ENCODE results near the gene PTK7.
A peak's percentile ranks its signal among the peaks of the same experiment; 100 is the strongest.

The PTK7 gene

DNA sequence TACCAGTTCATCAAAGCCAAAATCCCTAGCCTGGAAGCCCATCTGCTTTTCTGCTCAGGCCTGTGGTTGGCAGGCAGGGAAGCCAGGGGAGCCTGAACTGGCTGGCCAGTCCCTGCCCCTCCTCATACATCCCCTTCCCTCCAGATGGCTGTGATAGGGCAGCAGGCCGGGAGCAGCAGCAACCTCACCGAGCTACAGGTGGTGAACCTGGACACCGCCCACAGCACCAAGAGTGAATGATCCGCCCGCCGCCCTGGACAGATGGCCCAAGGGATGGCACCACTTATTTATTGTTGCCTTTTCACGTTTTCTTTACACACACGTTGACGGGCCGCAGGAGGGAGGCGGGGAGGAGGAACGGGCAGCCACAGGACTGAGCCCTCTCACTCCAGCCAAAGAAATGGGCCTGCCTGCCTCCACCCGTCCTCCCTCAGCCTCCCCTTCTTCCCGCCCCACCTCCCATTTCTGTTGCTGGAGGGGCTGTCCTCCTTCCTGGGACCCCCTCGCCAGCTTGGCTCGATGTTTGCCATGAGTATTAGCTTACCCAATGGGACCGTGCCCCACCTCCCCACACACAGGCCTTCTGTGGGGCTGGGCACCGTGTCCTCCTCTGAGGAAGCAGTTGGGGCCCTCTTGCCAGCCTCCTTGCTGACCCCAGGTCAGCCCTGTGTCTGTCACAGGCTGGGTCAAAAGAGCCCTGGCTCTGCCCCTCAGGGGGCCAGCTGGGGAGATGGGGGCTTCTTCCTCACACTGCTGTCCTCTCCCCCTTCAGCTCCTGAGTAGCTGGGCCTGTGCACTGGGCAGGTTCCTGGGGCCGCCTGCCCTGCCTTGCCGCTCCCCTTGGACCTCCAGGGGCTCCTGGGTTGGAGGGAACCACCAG, 103.1 kb downstream of the PTK7 start:
- DNase-seq (ENCODE audit: low read depth in 3 of 3), result no peak

DNA sequence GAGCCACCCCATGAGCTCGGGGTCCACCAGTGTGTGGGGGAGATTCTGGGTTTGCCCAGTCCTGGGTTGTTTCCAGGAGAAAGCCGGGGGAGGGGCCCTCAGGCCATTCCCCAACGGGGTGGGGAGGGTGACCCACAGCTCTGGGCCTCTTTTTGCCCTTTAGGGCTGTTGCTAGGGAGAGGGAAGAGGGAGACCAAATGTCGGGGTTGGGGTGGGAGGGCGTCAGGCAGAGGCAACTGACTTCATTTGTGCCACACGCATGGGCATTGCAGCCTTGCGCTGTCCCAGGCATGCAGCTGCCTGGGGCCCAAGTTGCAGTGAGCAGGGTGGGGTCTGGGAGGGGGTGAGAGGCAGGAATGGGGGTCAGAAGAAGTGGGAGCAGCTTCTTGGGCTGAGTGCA, 103.9 kb downstream of the PTK7 start:
- DNase-seq (ENCODE audit: low read depth in 3 of 3), result no peak

DNA sequence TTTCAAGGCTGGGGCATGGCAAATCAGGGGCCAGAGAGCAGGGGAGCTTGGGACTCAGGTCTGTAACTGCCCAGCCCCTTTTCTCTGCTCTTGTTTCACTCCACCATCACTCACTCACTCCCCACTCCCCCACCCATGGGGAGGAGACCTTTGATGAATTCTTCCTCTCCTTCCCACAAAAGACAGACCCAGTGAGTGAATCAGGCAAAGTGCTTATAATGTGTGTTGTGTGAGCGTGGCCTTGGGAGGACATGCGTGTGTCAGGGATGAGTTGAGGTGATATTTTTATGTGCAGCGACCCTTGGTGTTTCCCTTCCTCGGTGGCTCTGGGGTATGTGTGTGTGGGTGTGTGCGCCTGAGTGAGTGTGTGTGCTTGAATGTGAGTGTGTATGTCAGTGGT, 104.9 kb downstream of the PTK7 start:
- no peak for DNase-seq (ENCODE audit: low read depth in 3 of 3)

DNA sequence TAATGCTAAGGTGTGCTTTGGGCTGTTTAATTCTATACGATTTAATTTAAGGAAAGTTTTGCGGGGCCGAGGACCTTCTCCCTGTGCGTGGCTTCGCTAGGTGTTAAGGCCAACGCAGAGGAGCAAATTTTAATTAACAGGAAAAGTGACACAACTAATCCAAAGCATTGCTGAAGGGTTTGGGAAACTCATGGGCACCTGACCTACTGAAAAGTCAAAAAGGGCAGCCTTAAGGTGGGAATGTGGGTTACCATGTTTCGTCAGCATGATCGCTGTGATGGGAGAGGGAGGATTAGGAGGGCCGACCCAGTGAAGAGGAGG, 105.5 kb downstream of the PTK7 start:
- no peak for DNase-seq (ENCODE audit: low read depth in 3 of 3)

DNA sequence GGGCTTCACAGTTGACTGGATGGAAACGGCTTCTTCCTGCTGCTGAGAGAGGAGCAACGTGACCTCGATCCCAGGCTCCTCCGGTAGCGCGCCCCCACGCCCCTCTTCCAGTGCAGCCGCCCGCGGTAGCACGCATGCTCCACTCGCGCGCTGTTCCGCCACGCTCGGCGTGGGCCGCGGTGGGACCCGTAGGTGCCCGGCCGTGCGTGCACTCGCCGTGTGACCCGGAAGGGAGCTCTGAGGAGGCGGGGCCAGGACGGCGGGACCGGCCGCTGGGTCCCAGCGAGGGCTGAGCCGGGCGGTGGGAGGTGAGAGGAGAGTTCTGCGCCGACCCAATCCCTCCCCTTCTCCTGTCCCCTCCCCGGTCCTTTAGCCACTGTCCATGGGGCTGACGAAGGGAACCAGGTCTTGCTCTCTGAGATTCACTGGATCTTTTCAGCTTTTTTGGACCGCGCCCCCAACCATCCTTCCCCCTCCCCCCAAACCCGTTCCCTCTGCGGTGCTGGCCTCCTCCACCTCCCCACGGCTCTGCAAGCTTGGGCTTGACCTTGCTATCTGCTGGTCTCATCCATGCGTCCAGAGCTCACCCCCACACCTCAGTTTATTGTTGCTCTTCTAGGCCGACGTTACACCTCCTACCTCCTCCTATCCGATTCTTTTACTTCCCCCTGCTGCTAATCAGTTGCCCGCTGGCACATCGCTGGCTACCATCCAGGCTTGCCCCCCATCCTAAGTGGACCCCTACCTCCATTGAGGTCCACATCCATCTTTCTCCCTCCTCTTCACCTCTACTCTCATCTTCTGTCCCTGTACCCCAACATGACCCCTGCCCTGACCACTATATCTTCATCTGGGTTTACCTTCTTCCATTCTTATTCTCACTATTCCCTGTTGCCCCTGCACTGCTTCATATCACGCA, 106.1 kb downstream of the PTK7 start, which contains the start of gene CUL9:
CUL9 (plus strand) TSS at position 255 of the 919 bp plus-strand sequence. CDS start 2,115 bp downstream, outside the sequence.
- DNase-seq (ENCODE audit: low read depth in 3 of 3), result peak; percentile 55 to 84 (median 62)

DNA sequence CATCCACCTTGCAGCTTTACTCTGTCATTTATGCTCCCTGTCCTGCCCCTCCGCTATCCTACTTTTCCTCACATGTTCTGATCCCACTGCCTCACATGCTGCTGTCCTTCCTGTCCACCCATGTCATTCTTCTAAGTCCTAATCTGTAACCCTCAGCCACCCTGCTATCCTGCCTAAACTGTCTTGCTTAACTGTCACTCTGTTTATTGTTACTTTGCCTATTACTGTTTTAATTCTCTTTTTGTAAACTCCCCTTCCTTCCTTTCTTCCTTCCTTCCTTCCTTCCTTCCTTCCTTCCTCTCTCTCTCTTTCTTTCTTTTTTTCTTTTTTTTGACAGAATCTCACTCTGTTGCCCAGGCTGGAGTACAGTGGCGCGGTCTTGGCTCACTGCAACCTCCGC, 107.3 kb downstream of the PTK7 start:
- no peak for DNase-seq (ENCODE audit: low read depth in 3 of 3)

DNA sequence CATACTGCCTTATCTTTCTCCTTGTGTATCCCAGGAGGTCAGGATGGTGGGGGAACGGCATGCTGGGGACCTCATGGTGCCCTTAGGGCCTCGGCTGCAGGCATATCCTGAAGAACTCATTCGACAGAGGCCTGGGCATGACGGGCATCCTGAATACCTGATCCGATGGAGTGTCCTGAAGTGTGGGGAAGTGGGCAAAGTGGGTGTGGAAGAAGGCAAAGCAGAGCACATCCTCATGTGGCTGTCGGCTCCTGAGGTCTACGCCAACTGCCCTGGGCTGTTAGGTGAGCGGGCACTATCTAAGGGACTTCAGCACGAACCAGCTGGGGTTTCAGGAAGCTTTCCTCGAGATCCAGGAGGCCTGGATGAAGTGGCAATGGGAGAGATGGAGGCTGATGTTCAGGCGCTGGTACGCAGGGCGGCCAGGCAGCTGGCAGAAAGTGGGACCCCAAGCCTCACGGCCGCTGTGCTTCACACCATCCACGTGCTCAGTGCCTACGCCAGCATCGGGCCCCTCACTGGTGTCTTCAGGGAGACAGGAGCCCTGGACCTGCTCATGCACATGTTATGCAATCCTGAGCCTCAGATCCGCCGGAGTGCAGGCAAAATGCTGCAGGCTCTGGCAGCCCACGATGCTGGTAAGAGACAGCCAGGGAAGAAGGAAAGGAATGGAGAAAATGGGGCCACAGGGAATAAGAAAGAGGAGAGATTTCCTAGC, 108.3 kb downstream of the PTK7 start:
- DNase-seq (ENCODE audit: low read depth in 3 of 3), result no peak

DNA sequence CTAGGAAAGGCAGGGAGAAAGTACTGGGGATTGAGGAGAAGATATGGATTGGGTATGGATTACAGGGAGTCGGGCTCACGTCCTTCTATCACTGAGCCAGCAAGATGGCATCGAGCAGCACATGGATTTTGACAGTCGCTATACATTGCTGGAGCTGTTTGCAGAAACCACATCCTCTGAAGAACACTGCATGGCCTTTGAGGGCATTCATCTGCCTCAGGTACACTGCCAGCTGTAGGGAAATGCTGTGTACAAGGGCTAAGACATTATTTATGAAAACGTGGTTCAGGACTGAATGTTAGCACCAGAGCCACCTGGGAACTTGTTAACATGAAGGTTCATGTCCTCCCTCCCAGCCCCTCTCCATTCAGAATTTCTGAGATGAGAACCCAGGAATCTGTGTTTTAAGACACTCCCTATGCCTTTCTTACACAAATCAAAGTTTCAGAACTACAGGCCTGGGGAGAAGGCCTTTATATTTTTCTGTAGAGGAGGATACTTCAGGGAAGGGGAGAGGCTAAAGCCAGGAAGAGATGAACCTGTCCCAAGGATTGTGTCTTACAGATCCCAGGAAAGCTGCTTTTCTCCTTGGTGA, 109.4 kb downstream of the PTK7 start:
- no peak for DNase-seq (ENCODE audit: low read depth in 3 of 3)

DNA sequence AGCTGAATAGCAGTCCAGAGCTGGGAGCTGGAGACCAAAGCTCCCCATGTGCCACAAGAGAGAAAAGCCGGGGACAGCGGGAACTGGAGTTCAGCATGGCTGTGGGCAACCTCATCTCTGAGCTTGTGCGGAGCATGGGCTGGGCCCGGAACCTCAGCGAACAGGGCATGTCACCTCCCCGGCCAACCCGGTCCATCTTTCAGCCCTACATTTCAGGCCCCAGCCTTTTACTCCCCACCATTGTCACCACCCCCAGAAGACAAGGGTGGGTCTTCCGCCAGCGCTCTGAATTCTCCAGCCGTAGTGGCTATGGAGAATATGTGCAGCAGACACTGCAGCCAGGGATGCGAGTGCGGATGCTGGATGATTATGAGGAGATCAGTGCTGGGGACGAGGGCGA, 109.9 kb downstream of the PTK7 start:
- no peak for DNase-seq (ENCODE audit: low read depth in 3 of 3)

DNA sequence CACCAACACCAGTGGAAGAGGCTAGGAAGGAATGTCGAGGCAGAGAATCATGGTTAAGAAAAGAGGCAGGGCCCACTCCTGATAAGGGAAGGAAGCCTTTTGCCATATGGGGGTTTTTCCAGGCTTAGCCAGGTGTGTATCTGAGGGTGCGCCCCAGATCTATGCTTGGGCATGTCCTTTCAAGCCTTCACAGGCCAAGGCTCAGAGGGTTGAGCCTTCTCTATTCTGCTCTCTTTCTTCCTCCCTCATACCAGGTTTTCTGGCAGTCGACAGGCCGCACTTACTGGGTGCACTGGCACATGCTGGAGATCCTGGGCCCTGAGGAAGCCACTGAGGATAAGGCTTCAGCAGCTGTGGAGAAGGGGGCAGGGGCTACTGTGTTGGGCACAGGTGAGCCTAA, 110.6 kb downstream of the PTK7 start:
- no peak for DNase-seq (ENCODE audit: low read depth in 3 of 3)

DNA sequence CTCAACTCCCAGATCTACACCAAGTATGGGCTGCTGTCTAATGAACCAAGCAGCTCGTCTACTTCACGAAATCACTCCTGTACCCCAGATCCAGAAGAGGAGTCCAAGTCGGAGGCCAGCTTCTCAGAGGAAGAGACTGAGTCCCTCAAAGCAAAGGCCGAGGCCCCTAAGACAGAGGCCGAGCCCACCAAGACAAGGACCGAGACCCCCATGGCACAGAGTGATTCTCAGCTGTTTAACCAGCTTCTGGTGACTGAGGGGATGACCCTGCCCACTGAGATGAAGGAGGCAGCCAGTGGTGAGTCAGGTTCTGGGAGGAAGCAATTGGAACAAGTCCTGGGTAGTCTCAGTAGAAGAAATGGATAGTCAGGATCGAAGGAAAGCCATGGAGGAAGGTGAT, 111.7 kb downstream of the PTK7 start:
- DNase-seq (ENCODE audit: low read depth in 3 of 3), result no peak

DNA sequence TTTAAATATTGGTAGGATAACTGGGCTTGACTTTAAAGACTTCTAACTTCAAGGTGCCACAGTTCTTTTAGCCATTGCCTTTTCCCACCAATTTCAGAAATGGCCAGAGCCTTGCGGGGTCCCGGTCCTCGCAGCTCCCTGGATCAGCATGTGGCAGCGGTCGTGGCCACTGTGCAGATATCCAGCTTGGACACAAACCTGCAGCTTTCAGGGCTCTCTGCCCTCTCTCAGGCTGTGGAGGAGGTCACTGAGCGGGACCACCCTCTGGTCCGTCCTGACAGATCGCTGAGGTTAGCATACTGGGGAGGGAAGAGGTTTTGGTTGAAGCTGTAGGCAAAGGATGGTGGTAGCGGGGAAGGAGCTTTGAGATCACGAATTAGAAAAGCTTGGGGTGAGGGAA, 112.3 kb downstream of the PTK7 start:
- no peak for DNase-seq (ENCODE audit: low read depth in 3 of 3)

DNA sequence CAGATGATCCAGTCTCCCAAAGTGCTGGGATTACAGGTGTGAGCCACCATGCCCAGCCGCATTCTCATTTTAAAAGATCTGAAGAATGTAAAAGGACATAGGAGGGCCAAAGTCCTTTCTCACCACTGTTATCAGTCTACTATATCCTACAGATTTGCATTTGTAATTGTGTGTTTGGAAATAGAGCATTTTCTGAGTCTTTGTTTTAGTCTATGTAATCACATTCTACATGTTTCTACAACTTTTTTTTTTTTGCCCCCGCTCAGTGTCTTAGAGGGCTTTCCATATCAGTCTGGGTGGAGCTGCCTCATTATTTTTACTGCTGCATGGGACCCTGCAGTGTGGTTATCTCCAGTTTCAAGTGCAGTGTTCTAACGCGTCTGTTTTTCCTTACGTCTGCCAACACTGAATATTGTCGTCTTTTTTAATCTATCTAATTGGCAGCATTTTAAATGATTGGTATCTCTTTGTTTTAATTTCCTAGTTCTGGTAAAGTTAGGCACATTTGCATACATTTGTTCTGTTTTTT, 113.7 kb downstream of the PTK7 start:
- DNase-seq (ENCODE audit: low read depth in 3 of 3), result no peak

DNA sequence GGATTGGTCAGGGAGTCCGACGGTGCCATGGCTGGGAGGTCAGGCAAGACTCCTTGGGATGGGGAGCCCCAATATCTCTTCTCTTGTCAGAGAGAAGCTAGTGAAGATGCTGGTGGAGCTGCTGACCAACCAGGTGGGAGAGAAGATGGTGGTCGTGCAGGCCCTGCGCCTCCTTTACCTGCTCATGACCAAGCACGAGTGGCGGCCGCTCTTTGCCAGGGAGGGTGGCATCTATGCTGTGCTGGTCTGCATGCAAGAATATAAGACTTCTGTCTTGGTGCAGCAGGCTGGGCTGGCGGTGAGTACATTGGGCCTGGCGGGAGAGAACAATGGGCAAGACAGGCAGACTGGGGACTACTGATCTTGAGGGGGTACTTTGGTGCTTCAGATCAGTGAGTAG, 116.8 kb downstream of the PTK7 start:
- no peak for DNase-seq (ENCODE audit: low read depth in 3 of 3)

DNA sequence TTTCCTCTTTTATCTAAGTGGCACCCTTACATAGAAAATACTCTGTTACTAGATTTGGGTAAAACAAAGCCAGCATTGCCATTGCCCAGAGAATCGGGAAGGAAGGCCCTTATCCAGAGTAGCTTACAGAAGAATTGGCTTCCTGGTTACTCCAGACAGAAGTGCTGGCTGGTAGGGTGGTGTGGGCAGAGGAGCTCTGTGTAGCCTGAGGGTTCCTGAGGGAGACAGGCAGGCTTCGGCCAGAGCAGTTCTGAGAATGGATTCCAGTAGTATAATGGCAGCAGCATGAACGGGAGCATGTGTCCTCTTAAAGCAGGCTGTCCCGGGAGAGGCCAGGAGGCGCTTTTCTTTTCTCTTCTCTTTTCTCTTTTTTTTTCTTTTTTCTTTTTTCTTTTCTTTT, 117.8 kb downstream of the PTK7 start:
- no peak for DNase-seq (ENCODE audit: low read depth in 3 of 3)

DNA sequence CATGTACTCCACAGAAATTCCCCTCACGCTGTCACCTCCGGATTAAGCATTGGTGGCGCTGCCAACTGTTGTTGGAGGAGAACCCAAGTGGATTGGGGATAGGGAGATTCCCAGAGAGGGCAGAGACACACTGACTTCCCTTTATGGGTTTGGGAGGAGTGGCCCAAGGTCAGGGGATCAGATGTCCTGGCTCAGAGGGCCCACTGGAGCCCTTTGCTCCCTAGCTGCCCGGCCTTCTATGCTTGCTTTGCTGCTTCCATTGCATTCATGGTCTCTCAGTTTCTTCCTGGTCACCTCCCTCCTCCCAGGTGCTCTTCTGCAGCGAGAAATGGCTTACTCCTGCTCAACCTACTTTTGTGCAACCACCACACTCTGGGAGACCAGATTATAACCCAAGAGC, 120.2 kb downstream of the PTK7 start:
- DNase-seq (ENCODE audit: low read depth in 3 of 3), result no peak

DNA sequence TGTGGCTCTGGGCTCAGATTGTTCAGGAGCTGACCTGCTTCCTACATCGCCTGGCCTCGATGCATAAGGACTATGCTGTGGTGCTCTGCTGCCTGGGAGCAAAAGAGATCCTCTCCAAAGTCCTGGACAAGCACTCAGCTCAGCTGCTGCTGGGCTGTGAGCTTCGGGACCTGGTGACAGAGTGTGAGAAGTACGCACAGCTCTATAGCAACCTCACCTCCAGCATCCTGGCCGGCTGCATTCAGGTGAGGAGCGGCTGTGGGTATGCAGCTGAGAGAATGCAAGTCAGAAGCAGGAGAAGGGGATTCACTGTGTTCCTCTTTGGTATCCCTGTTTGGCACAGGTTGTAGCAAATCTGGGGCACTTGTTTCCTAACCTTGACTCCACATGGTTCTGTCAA, 123.8 kb downstream of the PTK7 start:
- DNase-seq (ENCODE audit: low read depth in 3 of 3), result no peak

DNA sequence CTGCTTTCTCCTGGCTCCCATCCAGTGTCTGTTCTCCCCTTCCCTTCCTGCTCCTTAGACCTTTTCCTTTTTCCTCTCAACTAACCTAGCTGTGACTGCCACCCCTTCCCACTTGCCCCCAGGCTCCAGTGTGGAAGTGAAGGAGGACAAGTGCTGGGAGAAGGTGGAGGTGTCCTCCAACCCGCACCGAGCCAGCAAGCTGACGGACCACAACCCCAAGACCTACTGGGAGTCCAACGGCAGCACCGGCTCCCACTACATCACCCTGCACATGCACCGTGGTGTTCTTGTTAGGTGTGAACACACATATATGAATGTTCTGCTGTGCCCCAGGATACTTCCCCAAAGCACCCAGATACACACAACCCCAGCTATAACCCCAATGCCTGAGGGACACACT, 124.4 kb downstream of the PTK7 start:
- no peak for DNase-seq (ENCODE audit: low read depth in 3 of 3)

DNA sequence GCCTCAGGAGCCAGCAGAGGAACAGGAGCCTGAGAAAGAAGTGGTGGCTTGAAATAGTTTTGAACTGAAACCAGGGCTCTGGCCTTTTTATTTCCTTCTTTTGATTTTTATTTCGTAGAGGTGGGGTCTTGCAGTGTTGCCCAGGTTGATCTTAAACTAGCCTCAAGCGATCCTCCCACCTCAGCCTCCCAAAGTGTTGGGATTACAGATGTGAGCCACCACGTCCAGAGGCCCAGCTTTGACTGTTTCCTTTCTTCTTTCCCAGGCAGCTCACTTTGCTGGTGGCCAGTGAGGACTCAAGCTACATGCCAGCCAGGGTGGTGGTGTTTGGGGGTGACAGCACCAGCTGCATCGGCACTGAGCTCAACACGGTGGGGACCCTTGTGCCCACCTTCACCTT, 126.3 kb downstream of the PTK7 start:
- no peak for DNase-seq (ENCODE audit: low read depth in 3 of 3)

DNA sequence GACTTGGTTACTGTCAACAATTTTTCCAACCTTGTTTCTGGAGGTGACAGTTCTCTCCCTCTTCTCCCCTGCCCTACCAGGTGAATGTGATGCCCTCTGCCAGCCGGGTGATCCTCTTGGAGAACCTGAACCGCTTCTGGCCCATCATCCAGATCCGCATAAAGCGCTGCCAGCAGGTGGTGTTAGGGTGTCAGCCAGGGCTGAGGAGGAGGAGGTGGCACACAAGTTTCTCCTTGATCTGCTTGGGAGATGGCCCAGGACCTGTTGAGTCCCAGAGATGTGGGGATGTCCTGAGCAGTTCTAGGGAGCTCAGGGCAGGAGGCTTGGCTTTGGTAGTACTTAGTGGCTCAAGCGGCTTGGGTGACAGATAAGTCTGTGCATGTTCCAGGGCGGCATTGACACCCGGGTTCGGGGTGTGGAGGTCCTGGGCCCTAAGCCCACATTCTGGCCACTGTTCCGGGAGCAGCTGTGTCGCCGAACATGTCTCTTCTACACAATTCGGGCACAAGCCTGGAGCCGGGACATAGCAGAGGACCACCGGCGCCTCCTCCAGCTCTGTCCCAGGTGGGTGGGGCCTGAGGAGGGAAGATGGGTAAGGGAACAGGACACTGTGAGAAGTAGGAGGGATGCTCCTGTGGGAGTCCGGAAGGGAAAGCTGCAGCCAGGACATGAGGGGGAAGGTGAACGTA, 127.1 kb downstream of the PTK7 start:
- DNase-seq (ENCODE audit: low read depth in 3 of 3), result no peak

DNA sequence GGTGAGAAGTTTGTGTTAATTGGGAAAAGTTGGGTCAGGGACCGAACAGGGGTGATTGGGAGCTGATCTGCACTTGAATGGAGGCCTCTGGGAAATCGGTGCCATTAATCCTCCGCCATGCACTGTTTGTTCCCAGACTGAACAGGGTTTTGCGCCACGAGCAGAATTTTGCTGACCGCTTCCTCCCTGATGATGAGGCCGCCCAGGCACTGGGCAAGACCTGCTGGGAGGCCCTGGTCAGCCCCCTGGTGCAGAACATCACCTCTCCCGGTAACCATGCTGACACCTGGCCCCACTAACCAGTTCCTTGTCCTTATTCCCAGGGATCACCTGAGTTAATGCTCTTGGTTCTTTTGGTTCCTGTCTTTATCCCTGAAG, 127.6 kb downstream of the PTK7 start:
- no peak for DNase-seq (ENCODE audit: low read depth in 3 of 3)
